ENCODE data around the gene NINJ1. TPM values are rescaled to one million over a fixed set of nuclear protein-coding genes. Genes with fewer than 3 reads are reported as not detected.
"Not testable (repeated sequence)": the region's sequence is repeated elsewhere in the genome, so short reads cannot be mapped to it uniquely, and the experiment has no call there.

NINJ1 gene
- total RNA-seq, 1 experiment from 2014 or later = 34.8 TPM

- not testable (repeated sequence) for H3K36me3 ChIP-seq; H3K9me3 ChIP-seq (replicated peaks); H3K27me3 ChIP-seq (replicated peaks); H3K4me3 ChIP-seq; DNase-seq (ENCODE audit: low read depth in 1 of 2, low spot score in 2 of 2); H3K27ac ChIP-seq
- peaks cover 14% of the 10 kb centered on the region for H3K4me1 ChIP-seq (replicated peaks)
These were observed 16.5 kb downstream of the NINJ1 start for GRCh38 chr9:93117521-93117920.

- Histone ChIP-seq H3K4me3 (no peak overlapping the region), H3K27me3 (replicated peaks) (no peaks in the 10 kb centered on the region), H3K36me3 (peaks cover 4% of the 10 kb centered on the region), H3K27ac (no peak overlapping the region), H3K4me1 (replicated peaks) (peaks cover 14% of the 10 kb centered on the region), H3K9me3 (replicated peaks) (no peaks in the 10 kb centered on the region)
- no peak for DNase-seq (ENCODE audit: low read depth in 1 of 2, low spot score in 2 of 2)
These were observed 17.7 kb downstream of the NINJ1 start for GRCh38 chr9:93116072-93116961.

- Histone ChIP-seq H3K27ac (no peak overlapping the region), H3K27me3 (replicated peaks) (no peaks in the 10 kb centered on the region), H3K4me3 (no peak overlapping the region), H3K4me1 (replicated peaks) (peaks cover 14% of the 10 kb centered on the region), H3K9me3 (replicated peaks) (no peaks in the 10 kb centered on the region), H3K36me3 (no peaks in the 10 kb centered on the region)
- no peak for DNase-seq (ENCODE audit: low read depth in 1 of 2, low spot score in 2 of 2)
These were observed 18.5 kb downstream of the NINJ1 start for GRCh38 chr9:93115486-93116071.

- H3K36me3 ChIP-seq = peaks cover 5% of the 10 kb centered on the region
- no peaks in the 10 kb centered on the region for H3K27me3 ChIP-seq (replicated peaks)
- H3K4me3 ChIP-seq = no peak overlapping the region
- no peak for DNase-seq (ENCODE audit: low read depth in 1 of 2, low spot score in 2 of 2)
- H3K27ac ChIP-seq = no peak overlapping the region
- peaks cover 8% of the 10 kb centered on the region for H3K4me1 ChIP-seq (replicated peaks)
- no peaks in the 10 kb centered on the region for H3K9me3 ChIP-seq (replicated peaks)
These were observed 19.1 kb downstream of the NINJ1 start for GRCh38 chr9:93114984-93115335.

- no peak overlapping the region for H3K27ac ChIP-seq
- peaks cover 9% of the 10 kb centered on the region for H3K36me3 ChIP-seq
- H3K4me3 ChIP-seq = no peak overlapping the region
- no peaks in the 10 kb centered on the region for H3K9me3 ChIP-seq (replicated peaks)
- DNase-seq (ENCODE audit: low read depth in 1 of 2, low spot score in 2 of 2) = no peak
- peaks cover 2% of the 10 kb centered on the region for H3K4me1 ChIP-seq (replicated peaks)
- no peaks in the 10 kb centered on the region for H3K27me3 ChIP-seq (replicated peaks)
These were observed 19.7 kb downstream of the NINJ1 start for GRCh38 chr9:93114169-93114983.

GRCh38 chr9:93112864-93113389, 21.1 kb downstream of the NINJ1 start:
- peaks cover 13% of the 10 kb centered on the region for H3K36me3 ChIP-seq
- H3K9me3 ChIP-seq (replicated peaks) = no peaks in the 10 kb centered on the region
- no peak overlapping the region for H3K4me3 ChIP-seq
- H3K4me1 ChIP-seq (replicated peaks) = no peaks in the 10 kb centered on the region
- no peaks in the 10 kb centered on the region for H3K27me3 ChIP-seq (replicated peaks)
- H3K27ac ChIP-seq = no peak overlapping the region
- no peak for DNase-seq (ENCODE audit: low read depth in 1 of 2, low spot score in 2 of 2)

GRCh38 chr9:93112116-93112863, 21.8 kb downstream of the NINJ1 start:
- DNase-seq (ENCODE audit: low read depth in 1 of 2, low spot score in 2 of 2) = no peak
- H3K9me3 ChIP-seq (replicated peaks) = no peaks in the 10 kb centered on the region
- H3K36me3 ChIP-seq = peaks cover 13% of the 10 kb centered on the region

GRCh38 chr9:93111371-93112115, 22.5 kb downstream of the NINJ1 start:
- no peak for DNase-seq (ENCODE audit: low read depth in 1 of 2, low spot score in 2 of 2)
- no peak overlapping the region for H3K27ac ChIP-seq
- no peaks in the 10 kb centered on the region for H3K4me1 ChIP-seq (replicated peaks)
- H3K9me3 ChIP-seq (replicated peaks) = no peaks in the 10 kb centered on the region
- peaks cover 13% of the 10 kb centered on the region for H3K36me3 ChIP-seq
- no peaks in the 10 kb centered on the region for H3K27me3 ChIP-seq (replicated peaks)
- H3K4me3 ChIP-seq = no peak overlapping the region

More at GRCh38 chr9:93112116-93112863, 21.8 kb downstream of the NINJ1 start:
- Histone ChIP-seq H3K4me3 (no peak overlapping the region), H3K27me3 (replicated peaks) (no peaks in the 10 kb centered on the region), H3K27ac (no peak overlapping the region), H3K4me1 (replicated peaks) (no peaks in the 10 kb centered on the region)

- peaks cover 13% of the 10 kb centered on the region for H3K36me3 ChIP-seq
These were observed 23.1 kb downstream of the NINJ1 start for GRCh38 chr9:93111001-93111370.

GRCh38 chr9:93110311-93110855, 23.7 kb downstream of the NINJ1 start:
- Histone ChIP-seq H3K27ac (no peak overlapping the region), H3K4me1 (replicated peaks) (no peaks in the 10 kb centered on the region), H3K4me3 (no peak overlapping the region), H3K9me3 (replicated peaks) (no peaks in the 10 kb centered on the region), H3K27me3 (replicated peaks) (no peaks in the 10 kb centered on the region), H3K36me3 (peaks cover 13% of the 10 kb centered on the region)
- DNase-seq (ENCODE audit: low read depth in 1 of 2, low spot score in 2 of 2) = no peak

More at GRCh38 chr9:93111001-93111370, 23.1 kb downstream of the NINJ1 start:
- no peak overlapping the region for H3K27ac ChIP-seq
- H3K9me3 ChIP-seq (replicated peaks) = no peaks in the 10 kb centered on the region
- no peaks in the 10 kb centered on the region for H3K4me1 ChIP-seq (replicated peaks)
- no peaks in the 10 kb centered on the region for H3K27me3 ChIP-seq (replicated peaks)
- H3K4me3 ChIP-seq = no peak overlapping the region
- no peak for DNase-seq (ENCODE audit: low read depth in 1 of 2, low spot score in 2 of 2)

GRCh38 chr9:93108291-93109041, 25.6 kb downstream of the NINJ1 start:
- no peaks in the 10 kb centered on the region for H3K4me1 ChIP-seq (replicated peaks)
- H3K9me3 ChIP-seq (replicated peaks) = no peaks in the 10 kb centered on the region
- no peaks in the 10 kb centered on the region for H3K27me3 ChIP-seq (replicated peaks)
- no peak overlapping the region for H3K27ac ChIP-seq
- no peak overlapping the region for H3K4me3 ChIP-seq
- DNase-seq (ENCODE audit: low read depth in 1 of 2, low spot score in 2 of 2) = no peak
- H3K36me3 ChIP-seq = peaks cover 13% of the 10 kb centered on the region

- no peak for DNase-seq (ENCODE audit: low read depth in 1 of 2, low spot score in 2 of 2)
- H3K4me3 ChIP-seq = no peak overlapping the region
- H3K27me3 ChIP-seq (replicated peaks) = no peaks in the 10 kb centered on the region
- H3K36me3 ChIP-seq = peaks cover 13% of the 10 kb centered on the region
- no peaks in the 10 kb centered on the region for H3K4me1 ChIP-seq (replicated peaks)
- no peak overlapping the region for H3K27ac ChIP-seq
- H3K9me3 ChIP-seq (replicated peaks) = no peaks in the 10 kb centered on the region
These were observed 26.3 kb downstream of the NINJ1 start for GRCh38 chr9:93107825-93108161.
